NCI-H2081 treated with DMSO at 0.1 percent for 48 hours (cell line): Measurements from ENCODE around the gene OGDH.

Experiments
- DNase-seq: peaks from one replicate; lab custom pipeline; 2025; lab: John Stamatoyannopoulos, UW

OGDH gene

DNA sequence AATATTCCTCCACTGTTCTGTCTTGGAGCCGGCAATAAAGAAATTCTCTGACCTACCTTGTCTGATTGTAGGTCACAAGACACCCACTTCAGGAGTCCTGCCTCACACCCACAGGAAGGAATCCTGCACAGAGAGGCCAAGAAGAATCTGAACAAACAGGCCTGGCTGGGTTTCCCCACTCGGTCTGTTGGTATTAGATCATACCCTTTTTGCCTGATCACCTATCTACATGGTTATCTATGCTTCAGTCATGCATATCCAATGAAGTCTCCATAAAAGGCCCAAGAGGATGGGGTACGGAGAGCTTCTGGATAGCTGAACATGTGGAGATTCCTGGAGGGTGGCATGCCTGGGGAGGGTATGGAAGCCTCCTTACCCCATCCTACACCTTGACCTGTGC is 12.3 kb downstream of the OGDH start:
- no peak for DNase-seq

DNA sequence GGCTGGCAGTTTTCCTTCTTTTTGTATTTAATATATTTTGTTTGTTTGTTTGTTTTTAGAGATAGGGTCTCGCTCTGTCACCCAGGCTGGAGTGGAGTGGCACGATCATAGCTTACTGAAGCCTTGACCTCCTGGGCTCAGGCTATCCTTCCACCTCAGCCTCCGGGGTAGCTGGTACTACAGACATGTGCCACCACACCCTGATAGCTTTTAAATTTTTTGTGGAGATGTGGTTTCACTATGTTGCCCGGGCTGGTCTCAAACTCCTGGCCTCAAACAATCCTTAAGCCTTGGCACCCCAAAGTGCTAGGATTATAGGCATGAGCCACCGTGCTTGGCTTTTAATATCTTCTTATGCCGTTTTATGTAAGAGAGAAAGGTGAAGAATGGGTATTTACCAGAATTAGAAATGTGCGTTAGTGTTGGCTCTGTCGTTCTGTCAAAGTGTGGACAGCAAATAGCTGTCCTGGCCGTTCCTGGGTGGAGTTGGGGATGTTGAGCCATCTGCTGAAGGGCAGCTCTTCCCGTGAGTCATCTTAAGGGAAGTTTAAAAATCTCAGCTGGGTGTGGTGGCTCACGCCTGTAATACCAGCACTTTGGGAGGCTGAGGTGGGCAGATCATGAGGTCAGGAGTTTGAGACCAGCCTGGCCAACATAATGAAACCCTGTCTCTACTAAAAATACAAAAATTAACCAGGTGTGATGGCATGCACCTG is 14.8 kb downstream of the OGDH start:
- no peak for DNase-seq

DNA sequence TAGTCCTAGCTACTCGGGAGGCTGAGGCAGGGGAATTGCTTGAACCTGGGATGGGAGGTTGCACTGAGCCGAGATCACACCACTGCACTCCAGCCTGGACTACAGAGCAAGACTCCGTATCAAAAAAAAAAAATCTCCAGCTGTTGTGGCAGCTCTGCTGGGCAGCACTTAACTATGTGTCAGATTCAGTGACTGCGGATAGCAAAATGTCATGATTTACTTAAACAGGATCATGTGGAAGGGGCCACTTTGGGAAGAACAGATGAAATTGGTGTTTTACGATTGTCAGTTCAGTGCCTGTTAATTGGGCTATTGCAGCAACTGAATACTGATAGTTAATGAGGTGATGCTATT is 15.3 kb downstream of the OGDH start:
- no peak for DNase-seq

DNA sequence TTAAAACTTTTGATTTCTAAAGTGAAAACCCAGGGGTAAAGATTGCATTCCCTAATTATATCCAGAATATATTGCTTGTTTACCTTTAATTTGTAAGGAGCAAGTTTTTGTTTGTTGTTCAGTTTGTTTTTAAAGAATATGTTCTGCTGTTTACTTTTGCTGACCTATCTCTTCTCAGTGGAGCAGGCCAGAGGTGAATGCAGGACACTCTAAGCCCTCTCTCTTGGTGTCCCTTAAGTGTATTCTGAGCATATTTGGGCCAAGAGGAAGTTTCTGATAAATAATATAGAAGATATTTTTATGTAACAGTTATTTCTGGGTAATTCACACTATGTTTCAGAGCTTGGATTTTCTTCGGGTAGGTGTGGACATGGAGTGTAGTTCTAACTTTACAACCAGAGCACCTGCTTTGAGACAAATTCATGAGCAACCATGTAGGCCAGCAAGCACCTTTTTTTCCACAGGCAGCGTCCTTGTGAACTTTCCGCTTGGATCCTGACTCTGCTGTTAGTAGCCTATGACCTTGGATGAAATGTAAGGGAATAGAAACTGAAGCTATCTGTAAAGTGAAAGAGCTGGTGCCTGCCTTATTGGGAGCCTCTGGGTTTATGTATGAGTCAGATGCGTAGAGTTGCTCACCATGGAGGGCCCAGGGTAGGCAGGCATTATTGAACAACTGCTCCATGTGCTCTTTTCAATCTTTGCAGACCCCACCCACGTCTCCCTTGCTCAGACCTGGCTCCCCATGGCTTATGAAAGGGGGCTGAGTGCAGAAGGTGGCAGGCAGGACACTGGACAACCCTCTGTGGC is 16.1 kb downstream of the OGDH start:
- DNase-seq, result no peak

DNA sequence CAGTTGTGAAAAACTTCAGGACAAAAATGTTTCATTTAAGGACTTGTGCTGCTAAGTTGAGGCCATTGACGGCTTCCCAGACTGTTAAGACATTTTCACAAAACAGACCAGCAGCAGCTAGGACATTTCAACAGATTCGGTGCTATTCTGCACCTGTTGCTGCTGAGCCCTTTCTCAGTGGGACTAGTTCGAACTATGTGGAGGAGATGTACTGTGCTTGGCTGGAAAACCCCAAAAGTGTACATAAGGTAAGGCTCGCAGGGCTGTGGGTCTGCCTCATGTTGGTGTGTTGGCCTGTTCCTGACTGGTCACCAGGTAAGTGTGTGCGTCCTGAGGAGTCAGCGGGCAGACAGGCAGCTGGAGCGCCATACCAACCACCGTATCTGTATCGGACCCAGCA is 17.9 kb downstream of the OGDH start:
- no peak for DNase-seq

DNA sequence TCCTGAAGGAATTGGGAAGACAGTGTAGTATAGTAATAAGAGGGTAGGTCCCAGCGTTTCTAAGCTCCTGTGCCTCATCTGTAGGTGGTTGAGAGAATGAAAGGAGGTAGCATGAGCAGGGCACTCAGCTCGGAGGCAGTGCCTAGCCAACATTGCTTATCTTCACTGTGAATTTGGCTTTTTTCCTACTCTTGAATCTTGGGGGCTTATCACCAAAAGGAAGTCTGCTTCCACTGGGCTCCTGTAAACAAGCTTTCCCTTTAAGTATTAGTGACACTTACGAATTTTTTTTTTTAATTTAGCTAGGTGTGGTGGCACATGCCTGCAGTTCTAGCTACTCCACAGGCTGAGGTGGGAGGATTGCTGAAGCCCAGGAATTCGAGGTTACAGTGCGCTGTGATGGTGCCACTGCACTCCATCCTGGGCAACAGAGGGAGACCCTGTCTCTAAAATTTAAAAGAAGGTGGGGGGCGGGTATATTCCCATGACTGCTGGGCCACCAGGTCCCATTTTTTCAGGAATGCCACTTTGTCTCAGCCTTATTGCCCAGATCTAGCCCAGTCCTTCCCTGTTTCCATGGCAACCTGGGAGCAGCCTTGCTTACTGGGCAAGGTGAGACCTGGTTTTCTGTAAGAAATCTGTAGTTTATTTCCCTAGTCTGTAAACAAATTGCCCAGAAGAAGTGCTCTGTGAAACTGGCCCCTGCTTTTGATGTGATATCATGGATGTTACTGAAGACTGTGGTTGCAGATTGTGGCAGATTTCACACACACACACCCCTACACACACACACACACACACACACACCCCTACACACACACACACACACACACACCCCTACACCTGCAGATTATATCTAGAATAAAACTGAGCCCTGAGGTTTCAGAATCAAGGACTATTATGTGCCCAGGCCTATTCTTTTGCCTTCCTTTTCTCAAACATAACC is 19.4 kb downstream of the OGDH start:
- DNase-seq, result no peak

DNA sequence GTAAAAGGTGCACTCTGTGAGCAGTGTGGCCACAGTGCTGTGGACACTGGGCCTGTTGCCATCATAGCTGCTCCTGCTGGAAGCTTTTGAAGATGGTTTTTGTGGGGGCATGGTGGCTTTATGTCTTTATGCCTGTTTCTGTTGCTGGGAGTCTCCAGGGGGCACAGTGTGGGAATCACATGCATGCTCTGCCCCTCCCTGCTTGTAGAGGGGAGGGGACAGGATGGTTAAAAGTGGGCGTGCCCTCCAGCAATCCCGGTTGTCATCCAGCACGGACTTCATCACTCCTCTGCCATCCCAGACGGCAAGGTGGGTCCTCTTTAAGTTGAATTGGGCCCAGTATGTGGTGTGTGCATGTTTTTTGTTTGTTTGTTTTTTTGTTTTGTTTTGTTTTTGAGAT is 20.2 kb downstream of the OGDH start:
- no peak for DNase-seq

DNA sequence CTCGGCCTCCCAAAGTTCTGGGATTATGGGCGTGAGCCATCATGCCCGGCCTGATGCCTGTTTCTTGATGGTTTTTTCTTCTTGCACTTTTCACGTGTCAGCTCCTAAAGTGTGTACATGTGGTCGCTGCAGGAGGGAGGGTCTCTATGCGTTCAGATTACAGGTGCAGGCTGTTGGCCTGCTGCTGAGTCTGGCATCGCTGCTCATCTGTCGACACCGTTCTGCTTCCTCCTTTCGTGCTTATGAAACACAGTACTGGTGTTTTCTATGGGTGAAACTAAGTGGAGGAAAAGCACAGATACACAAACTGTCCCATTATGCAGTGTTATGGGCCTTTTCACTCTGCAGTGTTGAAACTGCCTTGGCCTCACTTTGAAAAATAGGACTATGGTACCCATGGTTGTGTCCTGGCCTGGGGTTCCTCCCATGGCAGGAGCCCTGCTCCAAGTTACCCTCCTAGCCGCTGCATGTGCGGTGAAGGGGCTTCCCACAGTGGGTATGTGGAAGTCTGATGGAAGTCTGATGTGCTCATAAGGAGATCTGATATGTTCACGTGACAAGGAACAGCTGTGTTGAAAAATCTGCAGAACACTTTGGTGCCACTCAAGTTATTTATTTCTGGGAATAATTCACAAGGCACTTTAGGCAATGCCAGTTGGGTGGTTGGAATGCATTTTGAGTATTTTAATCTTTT is 23.5 kb downstream of the OGDH start:
- no peak for DNase-seq

DNA sequence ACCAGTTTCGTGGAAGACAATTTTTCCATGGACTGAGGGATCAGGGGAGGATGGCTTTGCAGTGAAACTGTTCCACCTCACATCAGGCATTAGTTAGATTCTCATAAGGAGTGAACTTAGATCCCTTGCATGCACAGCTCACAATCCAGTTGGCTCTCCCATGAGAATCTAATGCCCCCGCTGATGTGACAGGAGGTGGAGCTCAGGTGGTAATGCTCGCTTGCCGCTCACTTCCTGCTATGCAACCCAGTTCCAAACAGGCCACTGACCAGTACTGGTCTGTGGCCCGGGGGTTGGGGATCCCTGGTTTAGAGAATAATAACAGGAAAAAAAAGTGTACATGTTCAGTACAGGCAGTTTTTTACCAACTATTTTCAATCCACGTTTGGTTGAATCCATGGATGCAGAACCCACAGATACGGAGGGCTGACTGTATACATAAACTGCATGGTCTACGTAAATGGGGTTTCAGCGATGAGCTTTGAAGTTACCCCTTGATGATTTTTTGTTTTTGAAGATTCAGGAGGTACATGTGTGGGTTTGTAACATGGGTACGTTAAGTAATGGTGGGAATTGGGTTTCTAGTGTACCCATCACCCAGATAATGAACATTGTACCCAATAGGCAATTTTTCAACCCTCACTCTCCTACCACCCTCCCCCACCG is 24.5 kb downstream of the OGDH start:
- no peak for DNase-seq

DNA sequence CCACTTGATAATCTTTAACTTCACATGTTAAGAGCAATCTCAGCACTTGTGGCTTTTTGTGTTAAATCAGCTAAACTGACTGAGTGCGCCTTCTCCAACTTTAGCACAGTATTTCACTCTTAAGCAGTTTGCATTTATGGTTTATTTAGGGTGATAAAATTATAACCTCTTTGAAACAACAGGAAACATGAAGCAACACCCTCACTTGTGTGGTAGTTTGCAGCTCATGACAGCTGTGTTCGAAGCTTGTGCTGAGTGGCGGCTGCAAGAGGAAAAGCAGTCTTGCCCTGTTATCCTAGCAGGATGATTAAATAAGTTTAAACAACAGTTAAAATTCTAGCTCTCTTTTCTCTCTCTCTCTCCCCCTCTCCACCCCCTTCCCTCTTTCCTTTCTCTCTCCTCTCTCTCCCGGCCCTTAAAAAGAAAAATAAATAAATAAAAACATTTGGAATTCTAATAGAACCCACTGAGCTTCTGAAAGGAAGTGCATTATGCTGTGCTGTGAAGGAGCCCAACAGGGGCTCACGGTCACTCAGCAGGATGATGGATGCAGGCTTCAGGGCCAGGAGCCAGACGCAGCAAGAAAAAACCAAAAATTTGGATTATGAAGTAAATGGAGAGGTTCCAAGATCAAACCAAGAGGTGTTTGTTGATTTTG is 25.2 kb downstream of the OGDH start:
- no peak for DNase-seq

DNA sequence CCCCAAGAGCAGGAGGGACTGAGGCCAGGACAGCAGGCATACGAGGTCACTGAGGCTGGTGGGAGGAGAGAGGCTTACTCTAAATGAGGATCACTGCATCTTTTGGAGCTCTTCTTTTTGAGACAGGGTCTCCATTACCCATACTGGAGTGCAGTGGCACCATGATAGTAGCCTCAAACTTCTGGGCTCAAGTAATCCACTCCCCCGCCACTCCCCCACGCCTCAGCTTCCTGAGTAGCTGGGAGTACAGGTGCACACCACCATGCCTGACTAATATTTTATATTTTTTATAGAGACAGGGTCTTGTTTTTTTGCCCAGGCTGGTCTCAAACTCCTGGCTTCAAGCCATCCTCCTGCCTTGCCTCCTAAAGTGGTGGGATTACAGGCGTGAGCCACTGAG is 25.8 kb downstream of the OGDH start:
- DNase-seq, result no peak

DNA sequence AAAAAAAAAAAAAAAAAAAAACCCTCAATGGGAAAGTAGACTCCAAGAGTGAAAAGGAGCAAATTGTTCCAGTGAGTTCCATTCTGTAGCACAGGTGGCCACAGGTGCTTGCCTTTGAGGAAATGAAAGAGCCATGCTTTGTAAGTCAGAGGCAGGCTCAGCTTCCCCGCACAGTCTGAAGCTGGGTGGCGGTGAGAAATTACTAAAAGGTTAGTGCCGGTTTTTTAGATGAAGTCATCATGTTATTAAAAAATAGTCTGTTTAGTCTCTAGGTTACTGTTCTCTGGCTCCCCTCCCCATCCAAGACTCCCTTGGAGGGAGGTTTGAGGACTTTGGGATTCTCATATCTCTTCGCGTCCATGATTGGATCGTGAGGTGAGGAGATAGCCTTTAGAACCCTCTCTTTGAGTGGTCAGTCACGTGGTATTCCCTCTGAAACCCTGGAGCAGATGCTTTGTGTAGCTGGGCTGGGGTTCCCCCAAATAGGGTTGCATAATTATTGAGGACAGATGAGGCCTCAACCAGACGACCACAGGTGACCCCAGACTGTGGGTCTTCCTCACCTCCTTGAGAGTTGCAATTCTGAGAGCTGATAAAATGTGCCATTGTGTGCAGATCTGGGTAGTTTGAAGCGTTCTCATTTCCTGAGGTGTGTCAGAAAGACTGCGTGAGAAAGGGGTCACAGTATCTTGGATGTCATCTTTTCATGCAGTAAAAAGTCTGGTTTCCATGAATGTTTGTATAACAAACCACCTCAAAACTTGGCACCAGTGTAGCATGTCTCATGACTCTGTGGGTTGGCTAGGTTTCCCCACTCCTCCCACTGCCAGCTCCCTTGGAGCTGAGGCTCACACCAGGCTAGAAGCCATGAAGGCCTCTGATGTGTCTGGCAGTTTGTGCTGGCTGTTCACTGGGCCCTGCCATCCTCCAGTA is 27.1 kb downstream of the OGDH start:
- DNase-seq, result no peak

DNA sequence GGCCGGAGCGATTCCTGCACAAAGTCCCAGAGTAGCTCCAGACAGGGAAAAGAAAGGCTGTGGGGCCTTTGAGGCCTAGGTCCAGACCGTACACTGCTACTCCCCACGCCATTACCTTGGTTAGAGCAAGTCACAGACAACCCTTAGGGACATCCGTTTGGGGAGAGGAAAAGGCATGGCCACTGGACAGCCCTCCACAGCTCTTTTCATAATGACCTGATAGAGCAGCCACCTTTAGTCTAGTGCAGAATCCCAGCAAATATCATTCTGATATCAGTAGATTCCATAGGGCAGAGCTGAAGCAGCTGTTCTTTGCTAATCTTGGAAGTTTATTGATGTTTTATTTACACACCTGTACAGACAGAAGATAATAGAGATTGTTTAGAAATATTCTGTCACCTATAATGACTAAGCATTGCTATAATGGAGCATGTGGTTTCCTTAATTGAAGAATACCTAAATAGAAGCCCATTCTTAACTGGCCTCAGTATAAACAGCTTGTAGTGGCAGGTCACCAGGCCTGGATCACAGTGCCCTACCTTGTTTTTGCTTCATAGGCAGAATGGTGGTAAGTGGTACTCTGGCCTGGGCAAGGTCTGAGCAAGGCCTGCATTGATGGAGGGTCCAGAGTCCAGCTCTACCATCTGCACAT is 27.9 kb downstream of the OGDH start:
- peak; percentile 53 for DNase-seq

DNA sequence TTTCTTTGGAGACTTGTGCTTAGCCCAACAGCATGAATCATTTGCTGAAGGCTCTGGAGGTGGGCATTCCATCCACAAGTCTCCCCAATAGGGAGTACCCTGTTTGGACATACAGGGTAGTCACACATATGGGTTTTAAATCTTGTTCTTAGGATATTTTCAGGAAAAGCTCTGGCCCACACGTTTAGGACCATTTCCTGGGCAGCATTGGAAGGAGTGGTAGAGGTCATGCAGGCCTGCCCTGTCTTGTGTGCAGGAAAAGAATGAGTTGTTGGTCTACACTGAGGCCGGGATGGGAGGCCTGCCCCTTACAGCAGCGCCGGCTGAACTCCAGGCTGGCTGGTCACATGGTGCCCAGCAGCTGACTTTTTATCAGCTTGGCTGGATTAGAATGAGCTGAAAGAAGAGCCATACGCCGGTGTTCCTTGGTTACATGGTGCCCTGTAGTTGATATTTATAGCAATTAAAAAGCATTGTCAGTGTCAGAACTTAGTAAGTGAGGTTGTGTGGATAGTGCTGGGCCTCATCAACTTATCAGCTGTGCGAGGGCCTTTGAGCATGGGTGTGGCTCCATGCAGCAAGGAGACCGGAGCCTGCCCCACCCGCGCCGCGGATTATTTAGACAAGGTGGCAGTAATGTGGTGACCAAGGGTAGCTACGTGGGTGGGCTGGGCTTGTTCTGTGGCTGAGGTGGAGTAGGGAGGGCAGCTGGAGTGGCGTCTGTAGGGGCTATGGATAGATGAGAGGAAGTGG is 28.6 kb downstream of the OGDH start:
- DNase-seq, result no peak

DNA sequence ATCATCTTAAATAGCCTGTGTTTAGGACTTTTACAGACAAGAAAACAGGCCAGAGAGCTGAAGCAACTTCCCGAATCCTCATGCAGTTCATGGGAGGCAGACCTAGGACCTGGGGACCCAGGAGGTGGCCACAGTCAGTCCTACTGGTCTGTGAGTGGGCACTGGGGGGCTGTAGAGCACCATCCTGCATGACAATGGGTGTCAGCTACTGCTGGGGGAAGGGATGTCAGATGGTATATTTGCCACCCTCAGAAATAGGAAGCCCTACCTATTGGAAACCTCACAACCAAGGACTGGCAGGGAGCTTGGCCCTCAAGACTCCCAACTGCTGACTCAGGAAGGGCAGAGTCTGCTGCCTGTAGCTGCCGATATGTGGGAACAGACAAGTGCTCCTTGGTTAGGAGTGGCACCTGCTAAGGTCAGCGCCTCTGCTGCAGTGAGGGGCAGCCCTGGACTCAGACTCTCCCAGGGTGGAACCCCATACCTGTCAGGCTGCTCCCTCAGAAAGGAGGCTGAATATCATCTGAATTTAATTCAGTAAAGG is 29.7 kb downstream of the OGDH start:
- DNase-seq, result no peak

DNA sequence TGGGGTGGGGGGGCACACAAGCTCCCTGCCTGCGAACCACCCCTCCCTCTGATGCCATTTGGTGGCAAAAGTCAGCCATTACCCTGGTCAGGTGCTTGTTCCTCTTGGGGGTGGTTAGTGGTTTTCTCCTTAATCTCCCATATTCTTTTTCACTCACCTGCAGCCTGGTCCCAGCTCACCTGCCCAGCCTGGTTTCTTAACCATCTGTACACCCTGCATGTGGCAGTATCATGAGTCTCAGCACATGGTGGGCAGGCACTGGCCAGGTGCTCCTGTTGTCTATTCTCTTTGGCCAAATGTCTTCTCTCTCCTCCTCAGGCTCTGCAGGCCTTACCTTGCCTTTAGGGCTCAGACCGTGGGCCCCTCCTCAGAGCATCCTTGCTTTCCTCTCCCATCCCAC is 30.5 kb downstream of the OGDH start:
- DNase-seq, result no peak

DNA sequence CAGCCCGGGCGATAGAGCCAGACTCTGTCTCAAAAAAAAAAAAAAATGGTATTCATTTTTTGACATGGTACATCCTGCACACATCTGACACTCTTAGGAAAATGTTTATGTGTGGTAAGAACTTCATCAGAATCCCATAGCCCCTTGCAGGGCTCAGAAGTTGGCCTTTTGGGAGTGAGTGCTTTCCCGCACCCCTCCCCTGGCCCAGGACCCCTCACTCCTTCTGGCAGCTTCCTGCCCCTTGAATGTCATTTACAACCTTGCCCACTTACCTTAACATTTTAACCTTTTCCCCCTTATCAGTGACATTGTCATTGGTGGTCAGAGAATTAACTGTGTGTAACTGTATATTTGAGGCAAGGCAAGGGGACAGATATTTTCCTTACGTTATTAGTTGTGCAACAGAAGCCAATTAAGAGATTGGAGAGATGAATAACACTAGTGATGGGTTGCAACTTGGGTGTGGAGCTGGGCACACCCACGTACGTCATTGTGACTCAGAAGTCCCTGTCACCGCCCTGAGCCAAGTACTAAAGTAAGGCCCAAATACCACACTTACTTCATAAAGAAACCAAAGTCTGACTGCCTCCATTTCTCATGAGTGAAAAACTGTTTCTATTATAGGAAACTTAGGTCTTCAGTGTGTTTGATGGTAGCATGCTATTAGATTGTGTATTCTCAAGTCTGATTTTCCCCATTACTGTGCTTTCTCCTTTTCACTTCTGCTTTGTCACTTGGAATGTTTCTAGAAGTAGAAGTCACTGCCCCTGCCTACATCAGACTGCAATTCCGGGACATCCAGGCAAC is 31.6 kb downstream of the OGDH start:
- DNase-seq, result no peak
